Measurements from ENCODE around the gene UBE2L3.
"Not testable (repeated sequence)": the region's sequence is repeated elsewhere in the genome, so short reads cannot be mapped to it uniquely, and the experiment has no call there.

Gene UBE2L3

DNA sequence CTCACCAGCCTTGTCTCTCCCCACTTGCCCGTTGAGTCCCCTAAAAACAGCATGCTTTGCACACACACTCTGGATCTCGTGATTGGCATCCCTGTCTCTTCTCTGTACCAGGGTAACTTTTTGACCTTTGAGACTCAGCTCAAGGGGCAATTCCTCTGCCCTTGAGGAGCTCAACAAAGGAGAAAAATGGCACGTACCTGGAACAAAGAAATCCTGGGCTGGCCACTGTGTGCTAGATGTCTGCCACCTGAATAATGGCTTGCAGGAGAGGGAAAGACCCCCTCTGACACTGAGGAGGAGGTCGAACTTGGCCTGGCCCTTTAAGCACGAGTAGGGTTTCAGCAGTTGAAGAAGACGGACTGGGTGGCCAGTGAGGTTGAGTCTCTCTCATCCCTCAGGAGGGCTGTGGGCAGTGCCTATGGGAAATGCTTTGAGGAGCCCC is 5.8 kb downstream of the UBE2L3 start:
- TF ChIP-seq, protein P1, sequence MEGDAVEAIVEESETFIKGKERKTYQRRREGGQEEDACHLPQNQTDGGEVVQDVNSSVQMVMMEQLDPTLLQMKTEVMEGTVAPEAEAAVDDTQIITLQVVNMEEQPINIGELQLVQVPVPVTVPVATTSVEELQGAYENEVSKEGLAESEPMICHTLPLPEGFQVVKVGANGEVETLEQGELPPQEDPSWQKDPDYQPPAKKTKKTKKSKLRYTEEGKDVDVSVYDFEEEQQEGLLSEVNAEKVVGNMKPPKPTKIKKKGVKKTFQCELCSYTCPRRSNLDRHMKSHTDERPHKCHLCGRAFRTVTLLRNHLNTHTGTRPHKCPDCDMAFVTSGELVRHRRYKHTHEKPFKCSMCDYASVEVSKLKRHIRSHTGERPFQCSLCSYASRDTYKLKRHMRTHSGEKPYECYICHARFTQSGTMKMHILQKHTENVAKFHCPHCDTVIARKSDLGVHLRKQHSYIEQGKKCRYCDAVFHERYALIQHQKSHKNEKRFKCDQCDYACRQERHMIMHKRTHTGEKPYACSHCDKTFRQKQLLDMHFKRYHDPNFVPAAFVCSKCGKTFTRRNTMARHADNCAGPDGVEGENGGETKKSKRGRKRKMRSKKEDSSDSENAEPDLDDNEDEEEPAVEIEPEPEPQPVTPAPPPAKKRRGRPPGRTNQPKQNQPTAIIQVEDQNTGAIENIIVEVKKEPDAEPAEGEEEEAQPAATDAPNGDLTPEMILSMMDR (IDR thresholded peaks at IDR 0.05; ENCODE audit: borderline replicate concordance, control extremely low read depth, extremely low read depth, insufficient read depth, missing control alignments): no peak
- in situ Hi-C loops (cut with MboI; ENCODE audit: low sequenced_read_pairs, unreplicated experiment): no loop called here
- no peak for DNase-seq (ENCODE audit: low spot score)

DNA sequence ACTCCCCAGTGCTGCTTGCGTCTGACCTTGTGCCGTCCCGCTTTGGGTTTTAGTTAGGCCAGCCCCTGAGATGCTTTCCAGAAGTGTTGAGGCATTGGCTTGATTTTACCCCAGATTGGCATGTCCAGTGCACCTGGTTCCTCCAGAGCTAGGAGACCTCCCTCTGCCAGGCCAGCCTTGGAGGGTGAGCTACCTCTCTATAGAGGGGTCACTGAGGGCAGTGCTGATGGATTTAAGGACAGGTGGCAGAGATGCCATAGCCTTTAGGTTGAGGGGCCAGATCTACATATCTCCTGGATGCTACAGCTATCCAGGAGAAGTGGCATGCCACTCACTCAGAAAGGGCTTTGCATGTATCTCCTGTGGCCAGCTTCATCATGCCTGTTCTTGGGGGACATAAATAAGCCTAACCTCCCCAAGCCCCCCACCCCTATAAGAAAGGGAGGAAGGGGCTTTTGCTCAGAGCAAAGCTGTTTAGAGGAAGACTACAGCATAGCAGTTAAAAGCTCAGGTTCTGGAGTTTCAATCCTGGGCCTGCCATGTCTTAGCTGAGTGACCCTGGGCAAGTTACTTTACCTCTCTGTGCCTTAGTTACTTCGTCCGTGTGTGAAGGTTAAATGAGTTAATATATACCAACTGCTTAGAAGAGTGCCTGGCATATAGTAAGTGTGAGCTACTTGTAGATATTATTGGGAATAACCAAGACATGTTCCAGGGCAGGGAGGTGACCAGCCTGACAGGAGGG is 6.4 kb downstream of the UBE2L3 start:
- in situ Hi-C loops (cut with MboI; ENCODE audit: low sequenced_read_pairs, unreplicated experiment): no loop called here
- TF ChIP-seq, protein P1 (IDR thresholded peaks at IDR 0.05; ENCODE audit: borderline replicate concordance, control extremely low read depth, extremely low read depth, insufficient read depth, missing control alignments): no peak
- no peak for DNase-seq (ENCODE audit: low spot score)

DNA sequence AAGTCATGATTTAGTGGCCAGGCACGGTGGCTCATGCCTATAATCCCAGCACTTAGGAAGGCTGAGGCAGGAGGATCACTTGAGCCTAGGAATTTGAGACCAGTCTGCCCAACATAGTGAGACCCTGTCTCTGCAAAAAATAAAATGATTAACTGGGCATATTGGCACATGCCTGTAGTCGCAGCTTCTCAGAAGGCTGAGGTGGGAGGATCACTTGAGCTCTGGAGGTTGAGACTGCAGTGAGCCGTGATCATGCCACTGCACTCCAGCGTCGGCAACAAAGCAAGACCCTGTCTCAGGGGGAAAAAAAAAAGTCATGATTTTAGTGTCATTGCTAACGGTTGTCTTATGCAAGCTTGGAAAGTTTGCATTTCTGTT is 11.9 kb downstream of the UBE2L3 start:
- in situ Hi-C loops (cut with MboI; ENCODE audit: low sequenced_read_pairs, unreplicated experiment): no loop called here
- DNase-seq (ENCODE audit: low spot score): no peak
- TF ChIP-seq, protein P1 (IDR thresholded peaks at IDR 0.05; ENCODE audit: borderline replicate concordance, control extremely low read depth, extremely low read depth, insufficient read depth, missing control alignments): no peak

DNA sequence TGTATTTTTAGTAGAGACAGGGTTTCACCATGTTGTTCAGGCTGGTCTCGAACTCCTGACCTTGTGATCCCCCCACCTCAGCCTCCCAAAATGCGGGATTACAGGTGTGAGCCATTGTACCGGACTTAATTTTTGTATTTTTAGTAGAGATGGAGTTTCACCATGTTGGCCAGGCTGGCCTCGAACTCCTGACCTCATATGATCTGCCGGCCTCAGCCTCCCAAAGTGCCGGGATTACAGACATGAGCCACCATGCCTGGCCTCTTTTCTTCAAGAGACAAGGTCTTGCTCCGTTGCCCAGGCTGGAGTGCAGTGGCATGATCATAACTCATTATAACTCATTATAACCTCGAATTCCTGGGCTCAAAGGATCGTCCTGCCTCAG is 13.1 kb downstream of the UBE2L3 start:
- in situ Hi-C loops (cut with MboI; ENCODE audit: low sequenced_read_pairs, unreplicated experiment): loop anchor here (5.0 kb wide), 1 partner anchor 47 kb away; no protein-coding TSS in a partner anchor
- not testable (repeated sequence) for DNase-seq (ENCODE audit: low spot score)

DNA sequence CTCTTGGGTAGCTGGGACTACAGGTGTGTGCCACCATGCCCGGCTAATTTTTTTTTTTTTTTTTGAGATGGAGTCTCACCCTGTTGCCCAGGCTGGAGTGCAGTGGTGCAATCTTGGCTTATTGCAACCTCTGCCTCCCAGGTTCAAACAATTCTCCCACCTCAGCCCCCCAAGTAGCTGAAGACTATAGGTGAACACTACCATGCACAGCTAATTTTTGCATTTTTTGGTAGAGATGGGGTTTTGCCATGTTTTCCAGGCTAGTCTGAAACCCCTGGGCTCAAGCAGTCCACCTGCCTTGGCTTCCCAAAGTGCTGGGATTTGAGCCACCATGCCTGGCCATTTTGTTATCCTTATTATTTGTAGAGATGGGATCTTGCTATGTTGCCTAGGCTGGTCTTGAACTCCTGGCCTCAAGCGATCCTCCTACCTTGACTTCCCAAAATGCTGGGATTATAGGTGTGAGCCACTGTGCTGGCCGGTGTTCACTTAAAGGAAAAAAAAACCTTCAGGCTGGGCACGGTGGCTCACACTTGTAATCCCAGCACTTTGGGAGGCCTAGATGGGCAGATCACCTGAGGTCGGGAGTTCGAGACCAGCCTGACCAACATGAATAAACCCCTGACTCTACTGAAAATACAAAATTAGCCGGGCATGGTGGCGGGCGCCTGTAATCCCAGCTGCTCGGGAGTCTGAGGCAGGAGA is 13.6 kb downstream of the UBE2L3 start:
- DNase-seq (ENCODE audit: low spot score): not testable (repeated sequence)
- in situ Hi-C loops (cut with MboI; ENCODE audit: low sequenced_read_pairs, unreplicated experiment): loop anchor here (5.0 kb wide), 1 partner anchor 46 kb away; no protein-coding TSS in a partner anchor

DNA sequence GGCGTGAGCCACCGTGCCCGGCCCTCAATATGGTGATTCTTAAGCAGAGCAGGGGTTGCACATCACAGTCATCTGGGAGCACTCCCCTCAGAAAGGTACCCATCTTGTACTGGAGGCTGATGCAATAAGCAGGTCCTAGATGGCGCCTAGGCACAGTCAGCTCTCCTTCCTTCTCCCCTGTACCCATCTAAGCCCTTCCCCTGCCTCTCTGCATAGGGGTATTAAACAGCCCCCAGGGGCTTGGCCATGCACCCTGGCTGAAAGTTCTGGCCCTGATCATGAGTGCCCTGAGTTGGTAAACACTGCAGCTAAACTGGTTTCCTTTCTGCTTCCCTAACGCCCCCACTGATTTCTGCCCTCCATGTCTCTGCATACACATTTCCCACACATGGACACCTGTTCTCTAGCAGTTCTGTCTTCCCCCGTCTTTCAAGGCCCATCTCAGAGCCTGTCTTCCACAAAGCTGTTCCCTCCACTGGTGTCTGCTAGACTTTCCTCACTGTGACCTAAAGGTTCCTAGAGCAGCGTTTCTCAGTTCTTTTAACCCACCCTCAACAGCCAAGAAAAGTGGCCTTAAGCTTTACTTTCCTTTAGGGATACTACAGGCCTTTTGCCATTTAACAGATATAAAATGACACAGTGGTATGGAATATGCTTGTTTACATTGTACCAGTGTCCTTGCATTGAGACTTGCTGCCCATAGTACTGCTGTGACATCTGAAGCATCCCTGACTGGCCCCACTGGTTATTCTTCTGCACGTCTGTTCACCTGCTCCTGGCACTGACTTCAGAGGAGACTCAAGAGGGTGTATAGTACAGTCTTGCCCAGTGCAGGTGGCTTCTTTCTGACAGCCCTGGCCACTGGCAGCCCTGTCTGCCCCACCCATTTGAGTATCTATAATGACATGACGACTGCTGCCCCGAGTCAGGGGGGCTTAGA is 15.6 kb downstream of the UBE2L3 start:
- in situ Hi-C loops (cut with MboI; ENCODE audit: low sequenced_read_pairs, unreplicated experiment): loop anchor here (5.0 kb wide), 1 partner anchor 44 kb away; no protein-coding TSS in a partner anchor
- no peak for DNase-seq (ENCODE audit: low spot score)
- TF ChIP-seq, protein P1 (IDR thresholded peaks at IDR 0.05; ENCODE audit: borderline replicate concordance, control extremely low read depth, extremely low read depth, insufficient read depth, missing control alignments): no peak

DNA sequence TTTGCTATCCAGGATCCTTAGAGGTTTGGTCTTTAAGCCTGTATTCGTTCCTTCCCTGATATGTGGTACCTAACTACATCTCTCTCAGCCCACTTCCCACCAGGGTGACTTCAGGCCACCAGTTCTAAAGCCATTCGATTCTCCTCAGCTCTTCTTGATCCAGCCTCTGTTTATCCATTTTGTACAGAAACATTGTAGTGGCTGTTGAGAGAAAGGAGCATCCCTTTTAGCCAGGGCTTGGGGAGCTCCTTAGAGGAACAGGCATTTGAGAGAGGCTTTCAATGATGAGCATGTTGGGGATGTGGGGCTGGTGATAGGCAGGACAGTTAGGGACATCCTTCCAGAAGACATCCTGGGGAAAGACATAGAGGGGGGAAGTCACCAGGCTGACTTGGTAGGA is 17.9 kb downstream of the UBE2L3 start:
- TF ChIP-seq, protein P1 (IDR thresholded peaks at IDR 0.05; ENCODE audit: borderline replicate concordance, control extremely low read depth, extremely low read depth, insufficient read depth, missing control alignments): no peak
- DNase-seq (ENCODE audit: low spot score): no peak
- in situ Hi-C loops (cut with MboI; ENCODE audit: low sequenced_read_pairs, unreplicated experiment): no loop called here

Measured in GM13976 (cell line).